GM21423 (cell line): Measurements from ENCODE around the gene STOX2.

Experiments used
- ATAC-seq: cut with Tn5 transposase; IDR thresholded peaks from one replicate; pipeline ENCODE4 v1.9.1; 2021; ENCODE audit warnings: mild to moderate bottlenecking, moderate library complexity; ENCODE audit not compliant: unreplicated experiment

The STOX2 gene

GRCh38 chr4:184066584-184067300, 161.6 kb downstream of the STOX2 start:
- ATAC-seq: no peak

DNA sequence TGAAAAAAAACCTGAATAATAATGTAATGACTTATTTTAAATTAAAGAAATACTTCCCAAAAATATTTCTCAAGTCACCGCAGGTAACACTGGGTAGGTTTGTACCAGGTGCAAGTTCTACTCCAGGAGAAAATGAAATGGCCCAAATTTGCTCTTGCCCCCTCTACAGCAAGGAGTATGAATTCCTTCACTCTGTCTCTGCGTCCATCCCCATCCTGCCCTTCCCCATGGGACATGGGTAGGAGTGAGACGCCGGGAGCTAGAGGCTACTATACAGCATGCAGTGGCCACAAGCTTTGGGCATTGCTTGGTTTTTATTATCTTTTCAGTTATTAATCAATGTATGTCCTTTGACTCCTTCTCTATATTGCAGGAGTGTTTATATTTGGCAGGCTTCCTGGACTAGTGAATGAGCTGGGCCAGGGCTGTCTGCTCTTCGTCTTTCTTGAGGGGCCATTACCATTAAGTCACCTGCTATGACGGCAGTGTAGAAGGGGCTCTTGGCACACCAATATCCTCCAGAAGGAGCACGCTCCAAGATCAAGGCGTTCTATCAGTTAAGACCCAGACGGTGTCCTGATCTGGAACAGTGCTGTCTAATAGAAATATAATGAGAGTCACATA, 162.9 kb downstream of the STOX2 start:
- no peak for ATAC-seq
